Fibroblast of skin of back (primary cell): ENCODE data around the gene FALEC. TPM values are rescaled to one million over a fixed set of nuclear protein-coding genes. Genes with fewer than 3 reads are reported as not detected.
A peak's percentile ranks its signal among the peaks of the same experiment; 100 is the strongest.

Source experiments
- DNase-seq: peaks from one replicate; pipeline ENCODE4 v3.0.0-alpha.2; 2013
- polyA plus RNA-seq, 2 experiments: library from polyadenylated mRNA; unstranded; fragments of 120-200 nt; gene quantifications; one replicate each; pipeline ENCODE4 v1.2.1, GENCODE V29; 2013; ENCODE audit not compliant: insufficient read length in 2 of 2

The FALEC gene
- 0.57 TPM for polyA plus RNA-seq (2013, experiment 1 of 2; ENCODE audit: insufficient read length)
- polyA plus RNA-seq (2013, experiment 2 of 2; ENCODE audit: insufficient read length), result 0.31 TPM

DNA sequence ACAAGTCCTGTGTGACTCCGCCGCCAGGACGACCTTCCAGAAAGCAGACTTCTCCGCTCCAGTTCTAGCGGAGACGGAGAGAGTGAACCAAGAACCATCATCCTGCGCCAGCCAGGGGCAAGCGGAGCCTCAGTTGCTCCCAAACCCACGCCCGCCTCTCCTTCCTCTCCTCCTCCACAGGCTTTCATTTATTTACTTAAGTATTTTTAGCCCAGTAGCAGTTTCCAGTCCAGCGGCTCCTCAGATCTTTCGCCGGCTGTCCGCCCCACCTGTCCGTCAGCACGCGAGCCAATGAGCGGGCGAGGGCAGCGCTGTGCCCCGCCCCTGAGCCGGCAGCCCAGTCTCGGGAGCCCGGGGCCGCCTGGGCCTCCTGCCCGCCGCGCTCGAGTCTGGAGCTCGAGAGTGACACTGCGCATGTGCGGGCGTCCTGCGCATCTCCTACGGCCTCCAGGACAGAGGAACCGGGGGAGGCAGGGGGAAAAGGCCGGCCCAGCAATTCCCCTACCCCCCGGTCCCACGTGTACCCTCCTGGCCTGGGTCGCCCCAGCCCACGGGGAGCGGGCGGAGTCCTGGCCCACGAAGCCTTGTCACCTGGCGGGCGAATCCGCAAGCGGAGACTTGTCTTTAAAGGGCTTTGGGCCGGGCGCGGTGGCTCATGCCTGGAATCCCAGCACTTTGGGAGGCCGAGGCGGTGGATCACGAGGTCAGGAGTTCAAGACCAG lies at the start of gene FALEC:
Gene FALEC, plus strand, starts transcription at position 425 of the 722 bp plus-strand sequence.
- DNase-seq, result peak; percentile 96

DNA sequence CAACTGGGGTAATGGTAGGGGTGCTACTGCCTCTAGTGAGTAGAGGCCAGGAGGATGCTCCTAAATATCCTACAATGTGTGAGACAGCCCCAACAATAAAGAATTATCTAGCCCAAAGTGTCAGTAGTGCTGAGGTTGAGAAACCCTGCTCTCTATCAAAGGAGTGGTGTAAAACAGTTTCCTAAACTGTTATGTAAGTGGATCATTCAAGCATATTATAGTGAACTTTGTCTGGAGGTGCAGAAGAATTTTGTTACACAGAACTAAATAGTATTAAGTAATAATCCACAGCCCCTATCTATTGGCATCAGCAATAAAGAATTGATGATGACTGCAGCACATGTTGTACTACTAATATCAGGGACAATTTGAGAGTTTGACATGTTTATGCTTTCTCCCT lies 48.6 kb upstream of the FALEC start:
- no peak for DNase-seq

DNA sequence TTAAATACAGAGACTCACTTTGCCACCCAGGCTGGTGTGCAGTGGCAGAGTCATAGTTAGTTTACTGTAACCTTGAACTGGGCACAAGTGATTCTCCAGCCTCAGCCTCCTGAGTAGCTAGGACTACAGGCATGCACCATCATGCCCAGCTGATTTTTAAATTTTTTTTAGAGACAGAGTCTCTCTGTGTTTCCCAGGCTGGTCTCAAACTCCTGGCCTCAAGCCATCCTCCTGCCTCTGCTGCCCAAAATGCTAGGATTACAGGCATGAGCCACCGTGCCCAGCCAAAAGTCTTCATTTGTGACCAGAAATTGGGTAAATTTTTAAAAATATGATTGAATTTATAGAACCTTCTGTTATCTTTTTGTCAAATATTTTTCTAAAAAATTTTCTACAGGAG lies 46.3 kb upstream of the FALEC start:
- DNase-seq, result no peak

DNA sequence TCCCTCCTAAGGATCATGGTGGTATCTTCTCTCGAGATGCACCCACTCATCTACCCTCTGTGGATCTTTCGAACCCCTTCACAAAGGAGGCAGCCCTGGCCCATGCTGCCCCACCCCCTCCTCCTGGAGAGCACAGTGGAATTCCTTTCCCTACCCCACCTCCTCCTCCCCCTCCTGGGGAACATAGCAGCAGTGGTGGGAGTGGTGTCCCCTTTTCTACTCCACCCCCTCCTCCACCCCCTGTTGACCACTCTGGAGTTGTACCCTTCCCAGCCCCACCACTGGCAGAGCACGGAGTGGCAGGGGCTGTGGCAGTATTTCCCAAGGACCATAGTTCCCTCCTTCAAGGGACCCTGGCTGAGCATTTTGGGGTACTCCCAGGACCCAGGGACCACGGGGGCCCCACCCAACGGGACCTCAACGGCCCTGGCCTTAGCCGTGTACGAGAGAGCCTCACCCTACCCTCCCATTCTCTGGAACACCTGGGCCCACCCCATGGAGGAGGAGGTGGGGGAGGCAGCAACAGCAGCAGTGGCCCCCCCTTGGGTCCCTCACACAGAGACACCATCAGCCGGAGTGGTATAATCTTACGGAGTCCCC lies 42.9 kb upstream of the FALEC start:
- DNase-seq, result no peak

DNA sequence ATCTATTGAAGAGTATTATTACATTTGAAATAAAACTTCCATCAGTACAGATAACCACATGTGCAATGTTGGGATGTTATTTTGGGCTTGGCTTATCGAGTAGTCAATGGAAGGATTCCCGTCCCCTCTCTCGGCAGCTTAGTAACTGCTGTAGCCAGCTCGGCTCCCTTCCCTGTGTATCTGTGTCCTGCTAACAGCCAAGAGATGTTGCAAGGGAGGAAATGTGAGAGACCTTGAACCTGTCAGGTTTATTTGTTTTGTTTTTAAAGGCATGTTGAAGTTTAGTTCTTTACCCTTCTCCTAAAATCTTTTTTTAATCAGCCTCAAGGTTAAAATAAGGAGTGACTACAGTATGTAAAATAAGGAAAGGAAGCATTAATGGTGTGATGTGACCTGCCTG lies 41.9 kb upstream of the FALEC start:
- no peak for DNase-seq

DNA sequence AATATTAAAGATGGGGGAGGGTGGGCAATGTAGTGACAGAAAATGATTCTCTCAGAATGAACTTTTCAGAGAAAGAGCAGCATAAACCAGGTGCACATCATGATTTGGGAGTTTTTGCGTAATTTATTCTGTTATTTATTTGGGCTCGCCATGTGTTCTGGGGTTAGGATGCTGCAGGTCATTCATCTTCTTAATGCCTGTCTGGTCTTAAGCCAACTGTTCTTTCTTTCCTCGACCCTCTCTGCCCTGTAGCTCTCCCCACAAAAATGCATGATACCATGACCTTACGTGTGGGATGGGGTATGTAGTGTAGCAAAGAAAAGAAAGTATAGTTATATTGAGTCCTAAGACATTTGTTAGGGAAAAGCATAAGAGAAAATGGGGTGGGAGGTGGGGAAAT lies 40.7 kb upstream of the FALEC start:
- DNase-seq, result no peak

DNA sequence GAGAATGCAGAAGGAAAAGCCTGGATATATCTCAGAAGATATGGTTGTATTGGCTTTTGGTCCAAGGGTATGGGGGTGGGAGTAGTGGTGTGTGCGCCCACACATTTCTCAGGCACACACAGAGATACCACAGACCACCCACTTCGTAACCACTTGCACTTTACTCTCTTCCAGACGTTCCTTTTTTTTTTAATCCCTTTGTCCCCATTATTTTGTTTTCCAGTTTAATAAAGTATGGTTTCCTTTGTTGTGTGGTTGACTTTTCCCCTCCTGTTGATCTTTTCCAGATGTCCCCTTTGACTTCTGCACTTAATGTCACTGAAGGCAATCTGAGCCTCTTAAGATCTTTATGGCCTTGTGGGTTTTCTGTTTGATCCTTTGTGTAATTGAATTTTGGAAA lies 38.8 kb upstream of the FALEC start:
- DNase-seq, result no peak

DNA sequence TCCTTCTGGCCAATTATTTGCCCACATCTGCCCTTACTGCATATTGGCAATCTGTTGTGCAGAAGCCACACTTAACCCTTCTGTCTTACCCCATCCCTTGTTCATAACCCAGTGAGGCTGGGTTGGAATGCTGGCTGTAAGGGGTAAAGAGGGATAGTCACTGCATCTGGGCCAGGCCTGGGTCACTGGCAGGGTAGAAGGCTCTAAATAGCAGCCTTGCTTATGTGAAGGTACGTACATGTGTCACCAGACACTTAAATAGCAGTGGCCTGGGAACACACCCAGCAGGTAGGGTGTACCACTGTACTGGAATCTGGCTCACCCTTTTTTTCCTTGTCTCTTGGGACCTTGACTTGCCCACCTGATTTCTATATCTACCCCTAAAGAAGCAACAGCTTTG lies 38.2 kb upstream of the FALEC start:
- DNase-seq, result no peak

DNA sequence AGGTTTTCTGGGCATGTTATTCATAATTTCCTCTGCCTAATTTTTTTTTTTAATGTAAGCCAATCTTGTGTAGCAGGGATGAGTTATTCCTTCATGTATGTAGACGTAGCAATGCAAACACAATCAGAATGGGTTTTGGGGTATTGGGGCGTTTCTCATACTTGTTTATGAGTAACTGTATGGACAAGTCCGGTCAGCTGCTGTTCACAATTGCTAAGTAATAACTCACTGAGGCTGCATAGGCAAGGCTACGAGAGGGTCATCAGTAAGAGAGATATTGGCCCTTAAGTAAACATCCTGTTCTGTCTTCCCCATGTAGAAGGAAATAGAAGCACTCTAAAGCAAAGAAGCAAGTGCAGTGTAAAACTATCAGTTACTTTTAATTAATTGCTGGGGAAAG lies 37.8 kb upstream of the FALEC start:
- peak; percentile 50 for DNase-seq

DNA sequence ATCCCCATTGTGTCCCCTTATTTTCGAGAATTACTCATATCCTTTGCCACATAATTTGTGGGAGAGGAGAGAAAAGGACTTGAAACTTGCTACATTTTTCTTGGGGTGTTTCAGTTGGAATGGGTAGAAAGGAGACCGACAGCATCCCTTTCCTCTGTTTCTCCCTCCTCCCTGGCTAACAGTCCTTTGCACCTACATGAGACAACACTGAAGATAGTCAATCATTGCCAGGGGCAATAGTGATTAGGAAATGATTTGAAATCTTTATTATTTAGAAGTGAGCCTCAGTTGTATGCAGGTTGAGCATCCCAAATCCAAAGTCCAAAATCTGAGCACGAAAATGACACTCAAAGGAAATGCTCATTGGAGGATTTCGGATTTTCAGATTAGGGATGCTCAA lies 36.2 kb upstream of the FALEC start:
- no peak for DNase-seq

DNA sequence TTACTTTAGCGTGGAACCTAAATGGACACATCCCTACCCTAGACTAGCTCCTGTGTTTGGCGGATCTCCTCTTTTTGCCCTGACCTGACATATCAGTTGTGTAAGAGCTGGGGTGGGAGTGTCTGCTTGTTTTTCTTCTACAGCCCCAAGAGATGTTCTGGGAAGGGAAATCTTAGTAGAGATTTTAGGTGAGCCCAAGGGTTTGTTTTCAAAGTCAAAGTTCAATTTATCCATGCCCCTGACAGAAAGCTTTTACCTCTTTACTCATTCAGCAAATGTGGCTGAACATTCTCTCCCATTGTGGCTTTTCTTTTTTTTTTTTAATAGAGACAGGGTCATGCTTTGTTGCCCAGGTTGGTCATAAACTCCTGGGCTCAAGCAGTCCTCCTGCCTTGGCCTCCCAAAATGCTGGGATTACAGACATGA lies 35.6 kb upstream of the FALEC start:
- no peak for DNase-seq

DNA sequence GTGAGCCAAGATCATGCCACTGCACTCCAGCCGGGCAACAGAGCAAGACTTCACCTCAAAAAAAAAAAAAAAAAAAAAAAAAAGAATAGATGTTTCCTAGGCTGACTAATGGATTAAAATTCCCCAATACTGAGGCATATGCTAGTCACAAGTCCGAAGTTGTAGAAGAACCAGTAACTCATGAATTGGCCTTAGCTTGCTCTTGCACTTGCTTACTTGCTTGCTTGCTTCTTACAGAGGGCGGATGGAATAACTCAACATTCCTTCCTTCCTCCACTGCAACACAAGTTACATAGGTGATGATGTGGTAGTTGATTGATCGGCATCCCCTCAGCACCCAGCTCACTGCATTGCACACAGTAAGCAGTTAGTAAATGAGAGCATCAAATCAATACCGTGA lies 31.1 kb upstream of the FALEC start:
- peak; percentile 40 for DNase-seq

DNA sequence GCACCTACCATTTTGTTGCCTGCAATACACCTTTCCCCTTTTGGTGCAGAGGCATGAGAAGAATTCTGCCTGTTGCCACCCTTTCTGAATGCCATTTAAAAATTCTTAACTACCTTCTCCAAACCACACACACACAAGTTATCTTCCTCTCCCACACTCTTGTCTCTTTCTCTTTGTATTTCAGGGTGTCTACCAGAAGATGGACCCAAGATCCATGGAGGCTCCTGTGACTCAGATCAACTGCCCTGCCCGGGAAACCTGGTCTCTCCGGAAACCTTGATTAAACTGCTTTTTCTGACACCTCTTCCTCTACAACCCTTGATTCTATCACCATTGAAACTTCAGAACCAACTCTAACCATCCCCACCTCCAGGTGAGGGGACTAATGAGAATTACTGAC lies 30.7 kb upstream of the FALEC start:
- DNase-seq, result peak; percentile 38

DNA sequence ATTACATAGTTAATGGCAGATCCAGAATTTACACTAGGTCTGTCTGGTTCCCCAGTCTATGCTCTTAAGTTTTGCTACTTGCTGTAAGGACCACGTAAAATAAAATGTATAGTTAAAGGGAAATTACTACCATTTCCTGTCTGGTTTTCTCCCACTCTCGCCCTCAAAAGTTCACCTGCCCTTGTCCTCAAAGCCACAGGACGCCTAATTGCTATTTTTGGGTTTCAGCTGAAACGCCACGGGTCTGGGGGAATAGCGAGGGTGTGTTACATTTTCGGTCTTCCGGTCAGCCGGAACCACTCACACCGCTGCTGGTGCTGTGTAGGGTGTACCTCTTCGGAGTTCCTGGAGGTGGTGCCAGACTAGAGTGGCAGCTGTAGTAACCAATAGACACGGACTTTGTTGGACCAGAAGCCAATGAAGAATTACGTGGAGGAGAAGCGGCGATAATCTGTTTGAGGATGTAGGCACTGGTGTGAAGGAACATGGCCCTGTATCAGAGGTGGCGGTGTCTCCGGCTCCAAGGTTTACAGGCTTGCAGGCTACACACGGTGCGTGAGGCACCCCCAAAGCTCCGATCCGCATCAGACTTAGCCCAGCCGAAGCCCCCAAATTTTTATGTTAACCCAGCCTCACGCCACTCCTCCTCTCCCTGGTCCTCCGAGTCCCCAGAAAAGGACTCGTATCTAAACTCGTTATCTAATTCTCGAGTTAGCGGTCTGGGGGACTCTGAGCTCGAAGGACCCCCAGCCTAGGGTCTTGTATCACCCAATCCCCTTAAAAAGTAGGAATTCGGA lies 28.4 kb upstream of the FALEC start, which contains the start of gene TARS2:
Gene TARS2, plus strand, starts transcription at position 454 of the 797 bp plus-strand sequence. Its CDS starts 32 bp downstream, at position 486.
- DNase-seq, result peak; percentile 99

DNA sequence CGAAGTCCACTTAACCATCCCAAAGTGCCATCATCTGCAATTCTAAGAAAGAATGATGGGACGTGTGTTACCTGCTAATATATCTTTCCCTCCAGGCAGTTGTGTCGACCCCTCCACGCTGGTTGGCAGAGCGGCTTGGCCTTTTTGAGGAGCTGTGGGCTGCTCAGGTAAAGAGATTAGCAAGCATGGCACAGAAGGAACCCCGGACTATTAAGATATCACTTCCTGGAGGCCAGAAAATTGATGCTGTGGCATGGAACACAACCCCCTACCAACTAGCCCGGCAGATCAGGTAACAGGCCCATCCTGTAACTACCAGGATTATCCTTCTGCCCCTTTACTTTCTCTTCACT lies 27.8 kb upstream of the FALEC start:
- no peak for DNase-seq

DNA sequence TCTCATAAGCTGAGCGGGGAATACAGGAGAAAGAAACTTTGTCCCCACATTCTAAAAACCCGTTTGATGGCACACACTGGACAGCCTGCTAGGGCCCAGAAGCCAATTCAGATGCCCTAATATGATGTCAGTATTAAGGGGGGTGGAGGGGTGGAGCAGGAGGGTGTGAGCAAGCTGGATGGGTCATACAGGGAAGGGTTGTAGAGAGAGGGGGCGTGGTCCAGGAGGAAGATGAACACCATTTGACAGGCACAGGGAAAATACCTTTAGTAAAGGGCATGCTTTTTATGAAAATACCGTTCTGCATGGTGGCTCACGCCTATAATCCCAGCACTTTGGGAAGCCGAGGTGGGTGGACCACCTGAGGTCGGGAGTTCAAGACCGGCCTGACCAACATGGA lies 22.4 kb upstream of the FALEC start:
- DNase-seq, result no peak

DNA sequence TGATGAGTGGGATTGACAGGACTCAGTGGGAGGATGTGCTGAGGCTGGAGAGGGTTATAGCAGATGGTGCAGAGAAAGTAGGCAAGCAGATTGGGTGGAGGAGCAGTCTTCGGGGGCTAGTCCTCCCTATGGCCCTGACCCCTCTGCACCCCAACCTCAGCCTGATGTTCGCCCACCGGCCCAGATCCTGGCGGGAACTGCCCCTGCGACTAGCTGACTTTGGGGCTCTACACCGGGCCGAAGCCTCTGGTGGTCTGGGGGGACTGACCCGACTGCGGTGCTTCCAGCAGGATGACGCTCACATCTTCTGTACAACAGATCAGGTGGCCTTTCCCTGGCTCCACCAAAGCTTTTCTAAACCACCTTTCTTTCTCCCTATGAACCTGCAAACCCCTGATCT lies 17.2 kb upstream of the FALEC start:
- no peak for DNase-seq

DNA sequence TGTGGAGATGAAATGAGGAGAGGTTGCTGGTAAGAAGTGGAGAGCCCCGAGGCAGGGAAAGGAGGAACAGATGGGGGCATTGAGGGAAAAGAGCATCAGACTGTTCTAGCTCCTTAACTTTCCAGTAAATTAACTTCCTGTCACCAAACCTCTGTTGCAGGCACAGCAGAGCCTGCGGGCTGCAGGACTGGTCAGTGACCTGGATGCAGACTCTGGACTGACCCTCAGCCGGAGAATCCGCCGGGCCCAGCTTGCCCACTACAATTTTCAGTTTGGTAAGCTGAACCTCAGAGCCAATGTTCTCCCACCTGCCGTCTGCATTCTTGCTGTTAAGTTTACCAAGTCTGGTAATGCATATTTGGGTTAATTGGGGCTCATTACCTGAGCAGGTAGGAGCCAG lies 10.1 kb upstream of the FALEC start:
- no peak for DNase-seq

DNA sequence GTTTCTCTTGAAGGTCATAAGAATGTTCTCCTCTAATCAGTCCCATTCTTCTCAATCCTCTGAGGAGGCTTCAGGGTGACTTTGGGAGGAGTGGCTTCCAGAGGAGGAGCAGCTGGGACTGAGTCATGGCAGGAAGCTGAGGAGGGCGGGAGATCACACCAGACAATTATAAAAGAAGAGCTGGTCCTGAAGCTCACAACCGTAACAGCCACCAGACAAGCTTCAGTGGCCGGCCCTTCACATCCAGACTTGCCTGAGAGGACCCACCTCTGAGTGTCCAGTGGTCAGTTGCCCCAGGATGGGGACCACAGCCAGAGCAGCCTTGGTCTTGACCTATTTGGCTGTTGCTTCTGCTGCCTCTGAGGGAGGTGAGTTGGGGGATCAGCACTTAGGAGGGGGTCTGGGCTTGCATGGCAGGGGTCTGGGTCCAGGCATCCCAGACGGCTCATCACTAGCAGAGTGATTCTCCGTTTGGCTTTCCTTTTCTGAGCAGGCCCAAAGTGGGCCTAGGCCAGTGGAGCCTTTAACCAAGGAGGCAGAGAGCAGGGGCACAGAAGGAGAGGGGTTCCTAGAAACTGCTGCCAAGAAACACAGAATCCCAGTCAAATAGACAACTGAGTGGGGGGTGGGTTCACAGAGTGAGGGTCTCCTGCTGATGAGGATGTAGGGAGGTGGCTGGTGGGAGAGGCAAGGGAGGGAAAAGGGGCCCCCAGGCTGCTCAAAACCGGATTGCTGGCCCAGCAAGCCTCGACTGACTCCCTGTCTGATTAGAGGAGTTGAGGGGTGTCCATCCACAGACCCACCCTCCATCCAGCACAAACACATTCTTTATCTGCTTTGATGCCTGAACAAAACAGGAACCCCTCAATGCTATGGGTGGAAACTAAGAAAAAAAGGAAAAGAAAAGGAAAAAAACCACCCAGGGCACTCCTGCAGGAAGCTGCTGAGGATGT lies 7.4 kb upstream of the FALEC start, which contains the start of gene ECM1:
Gene ECM1, plus strand, starts transcription at position 198 of the 953 bp plus-strand sequence. Its CDS starts 101 bp downstream, at position 299.
- peak; percentile 90 for DNase-seq

DNA sequence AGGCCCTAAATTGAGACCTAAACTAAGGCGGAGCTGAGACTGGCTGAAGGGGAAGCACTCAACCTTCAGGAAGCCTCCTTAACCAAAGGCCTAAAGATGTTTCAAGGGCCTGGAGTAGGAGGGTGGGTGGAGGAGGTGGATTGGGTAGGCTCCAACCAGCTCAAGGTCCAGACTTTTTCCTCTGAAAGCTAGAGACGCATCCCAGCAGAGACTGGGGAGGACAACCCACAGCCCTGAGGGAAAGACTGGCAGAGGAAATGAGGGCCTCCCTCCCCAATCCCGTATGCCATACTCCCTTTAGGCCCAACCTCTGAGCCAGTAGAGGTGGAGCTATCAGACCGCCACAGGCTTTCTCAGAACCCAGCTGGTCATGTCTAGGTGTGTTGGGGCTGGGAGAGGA lies 6.6 kb upstream of the FALEC start:
- no peak for DNase-seq

DNA sequence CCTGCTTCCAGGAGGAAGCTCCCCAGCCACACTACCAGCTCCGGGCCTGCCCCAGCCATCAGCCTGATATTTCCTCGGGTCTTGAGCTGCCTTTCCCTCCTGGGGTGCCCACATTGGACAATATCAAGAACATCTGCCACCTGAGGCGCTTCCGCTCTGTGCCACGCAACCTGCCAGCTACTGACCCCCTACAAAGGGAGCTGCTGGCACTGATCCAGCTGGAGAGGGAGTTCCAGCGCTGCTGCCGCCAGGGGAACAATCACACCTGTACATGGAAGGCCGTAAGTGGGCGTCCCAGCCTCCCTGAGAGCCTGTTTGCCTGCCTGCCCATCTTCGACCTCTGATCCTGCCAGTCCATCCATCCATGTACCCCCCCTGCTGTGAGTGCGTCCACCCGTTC lies 4.0 kb upstream of the FALEC start:
- no peak for DNase-seq

DNA sequence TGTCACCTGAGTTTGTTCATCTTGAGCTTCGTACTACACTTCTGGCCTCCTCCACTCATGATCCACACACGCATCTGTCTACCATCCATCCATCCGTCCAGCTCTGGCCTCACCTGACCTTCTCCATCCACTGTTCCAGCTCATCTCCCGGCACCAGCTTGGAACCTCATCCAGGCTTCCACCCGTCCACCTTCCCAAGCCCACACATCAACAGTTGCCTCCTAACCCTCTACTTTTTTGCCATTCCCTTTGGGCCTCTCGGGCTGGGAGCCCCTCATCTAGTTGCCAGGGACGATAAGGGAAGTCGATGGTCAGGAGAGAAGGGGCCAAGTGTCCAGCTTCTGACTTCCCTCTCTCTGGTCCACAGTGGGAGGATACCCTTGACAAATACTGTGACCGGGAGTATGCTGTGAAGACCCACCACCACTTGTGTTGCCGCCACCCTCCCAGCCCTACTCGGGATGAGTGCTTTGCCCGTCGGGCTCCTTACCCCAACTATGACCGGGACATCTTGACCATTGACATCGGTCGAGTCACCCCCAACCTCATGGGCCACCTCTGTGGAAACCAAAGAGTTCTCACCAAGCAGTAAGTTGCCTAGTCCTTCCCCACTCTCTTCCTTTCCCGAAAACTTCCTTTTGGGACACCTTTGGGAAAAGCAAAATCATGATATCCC lies 3.4 kb upstream of the FALEC start:
- no peak for DNase-seq
